Putamen (tissue), 1 donor: Measurements from ENCODE around the gene ELP4.

Experiments used
- DNase-seq: peaks from one replicate; pipeline ENCODE4 v3.0.0-alpha.2; 2016; ENCODE audit warnings: low spot score

Gene ELP4

GRCh38 chr11:31800398-31801265 lies 291.1 kb downstream of the ELP4 start:
- DNase-seq, result no peak

GRCh38 chr11:31801298-31801702 lies 291.7 kb downstream of the ELP4 start:
- DNase-seq, result no peak

GRCh38 chr11:31802000-31802551 lies 292.5 kb downstream of the ELP4 start:
- no peak for DNase-seq

GRCh38 chr11:31802609-31802989 lies 293.0 kb downstream of the ELP4 start:
- DNase-seq, result no peak

- no peak for DNase-seq
These were observed 293.6 kb downstream of the ELP4 start for GRCh38 chr11:31802990-31803812.

- DNase-seq, result no peak
These were observed 294.3 kb downstream of the ELP4 start for GRCh38 chr11:31803813-31804311.

- DNase-seq, result no peak
These were observed 294.9 kb downstream of the ELP4 start for GRCh38 chr11:31804312-31805036.

- DNase-seq, result no peak
These were observed 295.6 kb downstream of the ELP4 start for GRCh38 chr11:31805037-31805628.

- no peak for DNase-seq
These were observed 296.1 kb downstream of the ELP4 start for GRCh38 chr11:31805629-31806185.

- DNase-seq, result no peak
These were observed 296.8 kb downstream of the ELP4 start for GRCh38 chr11:31806186-31806927.

- DNase-seq, result no peak
These were observed 297.6 kb downstream of the ELP4 start for GRCh38 chr11:31806928-31807798.

GRCh38 chr11:31807799-31808667 lies 298.5 kb downstream of the ELP4 start:
- DNase-seq, result no peak

GRCh38 chr11:31808721-31809540 lies 299.4 kb downstream of the ELP4 start:
- no peak for DNase-seq

- DNase-seq, result no peak
These were observed 299.9 kb downstream of the ELP4 start for GRCh38 chr11:31809541-31809856.

- DNase-seq, result no peak
These were observed 300.6 kb downstream of the ELP4 start for GRCh38 chr11:31809857-31810778.

GRCh38 chr11:31810779-31811647 lies 301.4 kb downstream of the ELP4 start, which contains the start of gene PAX6:
TSS of gene PAX6 (minus strand) at chr11:31811322. CDS start at chr11:31806411, 4,911 bp downstream.
- DNase-seq, result peak; percentile 75
